Gastroesophageal sphincter (tissue), 4 donors: ENCODE results near the gene HSCB. TPM values are rescaled to one million over a fixed set of nuclear protein-coding genes. Genes with fewer than 3 reads are reported as not detected.
A peak's percentile ranks its signal among the peaks of the same experiment; 100 is the strongest.
"Not testable (repeated sequence)": the region's sequence is repeated elsewhere in the genome, so short reads cannot be mapped to it uniquely, and the experiment has no call there.

Experiments used
- ATAC-seq: fragments of 150-250 bp; one replicate; pipeline ENCODE4 v1.9.1; 2016; ENCODE audit warnings: mild to moderate bottlenecking, moderate library complexity
- H3K27ac ChIP-seq, 4 donors: fragments of 200-600 bp; sonication (generic) in 3 of 4; 1 replicate in 3 of 4; 2 replicates in 1 of 4; pipeline ENCODE4 v1.5.1; 2016 to 2019
- H3K27me3 ChIP-seq: fragments of 200-600 bp; sonication (generic); one replicate; pipeline ENCODE4 v1.5.1; 2019
- H3K36me3 ChIP-seq, 2 donors: fragments of 200-600 bp; sonication (generic); one replicate each; pipeline ENCODE4 v1.5.1; 2019; ENCODE audit warnings: control low read depth in 1 of 2
- H3K4me1 ChIP-seq, 3 donors: fragments of 200-600 bp; sonication (generic); 1 replicate in 2 of 3; 2 replicates in 1 of 3; pipeline ENCODE4 v1.5.1; 2016 to 2019; ENCODE audit warnings: control low read depth in 2 of 3
- H3K4me3 ChIP-seq, 2 donors: fragments of 200-600 bp; sonication (generic); one replicate each; pipeline ENCODE4 v1.5.1; 2019; ENCODE audit warnings: mild to moderate bottlenecking in 1 of 2, moderate library complexity in 1 of 2
- H3K9me3 ChIP-seq, 3 donors: fragments of 200-600 bp; sonication (generic); one replicate each; pipeline ENCODE4 v1.5.1; 2017 to 2019; ENCODE audit warnings: control low read depth in 2 of 3
- EP300 ChIP-seq: sonication (generic); formaldehyde crosslinking; IDR thresholded peaks from one replicate; pipeline ENCODE4 v1.6.1; 2017; ENCODE audit warnings: antibody characterized with exemption, mild to moderate bottlenecking
- POLR2A ChIP-seq, 2 donors: fragments of 450-650 bp; IDR thresholded peaks; one replicate each; pipeline ENCODE4 v1.6.1; 2017; ENCODE audit warnings: antibody characterized with exemption in 2 of 2, mild to moderate bottlenecking in 2 of 2, moderate library complexity in 1 of 2
- POLR2AphosphoS5 ChIP-seq: sonication (generic); formaldehyde crosslinking; IDR thresholded peaks from one replicate; pipeline ENCODE4 v1.6.1; 2017; ENCODE audit warnings: antibody characterized with exemption
- WGBS, 2 donors: methylation state at CpG; one replicate each; pipeline ENCODE4 v1.1.5; 2018; ENCODE audit warnings: low coverage in 1 of 2; 5-methylcytosine and 5-hydroxymethylcytosine counted together
- total RNA-seq, 4 donors: library from RNA; depleted of rRNA; stranded (reverse); fragments of >200 nt; gene quantifications; one replicate each; pipeline ENCODE4 v1.1.0, GENCODE V29; 2016
- TF ChIP-seq, protein P1 (sequence below), 4 experiments: fragments of 200-600 bp in 2 of 4; fragments of 450-650 bp in 2 of 4; sonication (generic) in 1 of 4; IDR thresholded peaks; one replicate each; pipeline ENCODE4 v1.5.1; 2017 to 2019; ENCODE audit warnings: antibody characterized with exemption in 4 of 4, mild to moderate bottlenecking in 2 of 4, moderate library complexity in 2 of 4

HSCB gene
- total RNA-seq, 4 donors from 2014 or later, result 14.0 to 17.1 (median 15.0) TPM

DNA sequence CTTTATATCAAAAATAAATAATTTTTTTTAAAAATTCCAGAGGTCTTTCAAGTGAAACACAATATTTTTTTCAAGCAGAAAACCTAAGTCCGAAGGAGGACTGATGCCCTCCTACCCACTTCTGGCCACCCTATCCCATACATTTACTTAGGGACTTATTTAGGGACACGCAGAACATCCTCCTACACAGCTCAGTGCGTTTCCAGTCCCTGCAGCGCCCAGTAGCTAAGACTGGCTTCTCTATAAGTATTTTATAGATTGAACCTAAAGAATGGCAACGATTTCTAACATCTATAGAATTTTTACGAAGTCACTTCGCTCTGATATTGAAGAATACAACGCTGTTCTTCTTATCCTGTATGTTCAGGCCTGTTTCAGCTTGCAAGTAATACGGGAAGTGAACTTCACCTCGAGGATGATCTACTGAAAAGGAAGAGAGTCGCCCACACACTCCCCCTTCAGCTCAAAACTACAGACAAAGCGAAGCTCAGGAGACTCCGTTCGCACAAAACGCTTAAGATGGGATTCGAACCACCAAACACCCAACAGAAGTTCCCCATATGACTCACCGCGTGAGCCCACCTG lies 547 bp upstream of the HSCB start:
- Histone ChIP-seq H3K27me3 (no peaks in the 10 kb centered on the region), H3K4me1 (peaks cover 0 to 23% (median 5%) of the 10 kb centered on the region in 3 donors), H3K4me3 (peak overlapping the region; percentile 32 to 95), H3K9me3 (no peaks in the 10 kb centered on the region), H3K27ac (peak overlapping the region in 3 of 4 donors; percentile 96 to 98 (median 97)), H3K36me3 (peaks cover 0 to 28% of the 10 kb centered on the region in 2 donors)
- no peak for ATAC-seq
- 8 to 10% methylated on average over 11 of the region's 18 CpGs for WGBS, 2 donors
- TF ChIP-seq, protein P1, sequence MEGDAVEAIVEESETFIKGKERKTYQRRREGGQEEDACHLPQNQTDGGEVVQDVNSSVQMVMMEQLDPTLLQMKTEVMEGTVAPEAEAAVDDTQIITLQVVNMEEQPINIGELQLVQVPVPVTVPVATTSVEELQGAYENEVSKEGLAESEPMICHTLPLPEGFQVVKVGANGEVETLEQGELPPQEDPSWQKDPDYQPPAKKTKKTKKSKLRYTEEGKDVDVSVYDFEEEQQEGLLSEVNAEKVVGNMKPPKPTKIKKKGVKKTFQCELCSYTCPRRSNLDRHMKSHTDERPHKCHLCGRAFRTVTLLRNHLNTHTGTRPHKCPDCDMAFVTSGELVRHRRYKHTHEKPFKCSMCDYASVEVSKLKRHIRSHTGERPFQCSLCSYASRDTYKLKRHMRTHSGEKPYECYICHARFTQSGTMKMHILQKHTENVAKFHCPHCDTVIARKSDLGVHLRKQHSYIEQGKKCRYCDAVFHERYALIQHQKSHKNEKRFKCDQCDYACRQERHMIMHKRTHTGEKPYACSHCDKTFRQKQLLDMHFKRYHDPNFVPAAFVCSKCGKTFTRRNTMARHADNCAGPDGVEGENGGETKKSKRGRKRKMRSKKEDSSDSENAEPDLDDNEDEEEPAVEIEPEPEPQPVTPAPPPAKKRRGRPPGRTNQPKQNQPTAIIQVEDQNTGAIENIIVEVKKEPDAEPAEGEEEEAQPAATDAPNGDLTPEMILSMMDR (IDR thresholded peaks at IDR 0.05), result no peak
- TF ChIP-seq POLR2A (IDR thresholded peaks at IDR 0.05), result no peak
- no peak for TF ChIP-seq EP300
- TF ChIP-seq POLR2AphosphoS5, result no peak

DNA sequence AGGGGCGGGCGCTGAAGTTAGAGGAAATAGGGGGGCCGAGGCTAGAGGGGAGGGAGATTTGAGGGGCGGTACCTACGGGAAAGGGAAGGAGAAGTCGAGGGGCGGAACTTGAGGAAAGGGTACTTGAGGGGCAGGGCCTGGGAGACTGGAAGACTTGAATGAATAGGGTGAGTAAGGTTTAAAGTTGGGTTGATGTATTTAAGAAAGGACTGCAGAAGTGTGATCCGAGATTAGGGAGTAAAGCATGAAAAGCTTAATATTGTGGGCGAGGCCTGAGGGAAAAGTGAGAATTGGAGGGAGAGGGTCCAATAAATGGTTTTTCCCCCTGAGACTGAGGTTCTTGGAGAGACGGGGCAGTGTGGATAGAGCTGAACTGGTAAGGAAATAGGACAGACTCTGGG lies 723 bp downstream of the HSCB start:
- Histone ChIP-seq H3K36me3 (peaks cover 0 to 41% of the 10 kb centered on the region in 2 donors), H3K4me1 (peaks cover 0 to 23% (median 5%) of the 10 kb centered on the region in 3 donors), H3K27ac (peak overlapping the region; percentile 84 to 98 (median 96)), H3K4me3 (peak overlapping the region; percentile 60 to 95), H3K9me3 (no peaks in the 10 kb centered on the region), H3K27me3 (no peaks in the 10 kb centered on the region)
- ATAC-seq, result no peak
- no peak for TF ChIP-seq EP300
- peak; percentile 4 for TF ChIP-seq POLR2AphosphoS5
- TF ChIP-seq POLR2A (IDR thresholded peaks at IDR 0.05), result no peak
- TF ChIP-seq, protein P1 (IDR thresholded peaks at IDR 0.05), result no peak
- 2 to 4% methylated on average over 6 to 10 of the region's 10 CpGs for WGBS, 2 donors

DNA sequence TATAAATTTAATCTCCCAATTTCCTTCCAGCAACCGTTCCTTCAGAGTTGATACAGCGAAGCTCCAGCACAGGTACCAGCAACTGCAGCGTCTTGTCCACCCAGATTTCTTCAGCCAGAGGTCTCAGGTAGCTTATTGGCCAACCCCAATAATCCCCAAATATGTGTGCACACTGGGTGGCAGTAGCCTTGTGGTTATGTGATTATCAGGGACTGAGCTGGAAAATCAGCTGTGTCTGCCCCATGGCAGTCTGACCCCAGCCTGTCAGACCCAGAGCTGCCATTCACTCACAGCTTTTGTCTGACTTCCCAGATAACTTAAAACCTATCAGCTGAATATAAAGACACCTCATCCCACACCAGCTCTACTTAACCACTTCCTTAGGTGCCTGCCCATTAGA lies 2.0 kb downstream of the HSCB start:
- no peak overlapping the region for H3K27ac ChIP-seq
- TF ChIP-seq POLR2A (IDR thresholded peaks at IDR 0.05) (no peak), EP300 (no peak), POLR2AphosphoS5 (no peak)
- TF ChIP-seq, protein P1 (IDR thresholded peaks at IDR 0.05), result no peak
- peaks cover 0 to 54% of the 10 kb centered on the region in 2 donors for H3K36me3 ChIP-seq
- H3K9me3 ChIP-seq, result no peaks in the 10 kb centered on the region
- ATAC-seq, result no peak
- 88 to 95% methylated on average over 3 of the region's 3 CpGs for WGBS, 2 donors
- H3K4me1 ChIP-seq, result peaks cover 0 to 23% (median 5%) of the 10 kb centered on the region in 3 donors
- H3K4me3 ChIP-seq, result no peak overlapping the region
- no peaks in the 10 kb centered on the region for H3K27me3 ChIP-seq

DNA sequence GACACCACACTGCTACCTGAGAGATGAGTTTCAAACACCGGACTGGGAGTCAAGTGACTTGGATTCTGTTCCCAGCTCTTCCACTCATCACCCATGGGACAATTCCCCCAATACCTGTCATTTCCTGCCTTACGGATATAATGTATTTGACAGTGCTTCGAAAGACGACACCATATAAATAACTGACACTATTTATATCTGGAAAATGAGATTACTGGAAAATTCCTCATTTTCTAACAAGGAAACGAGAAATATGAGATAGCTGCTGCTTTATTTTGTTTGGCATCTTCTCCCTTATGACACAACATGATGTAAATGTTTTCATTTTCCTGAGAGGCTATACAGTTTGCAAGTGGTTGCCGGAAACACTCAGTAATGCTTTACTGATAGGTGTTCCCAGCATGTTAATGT lies 8.6 kb downstream of the HSCB start:
- 61 to 73% methylated on average over 6 of the region's 6 CpGs for WGBS, 2 donors
- TF ChIP-seq, protein P1 (IDR thresholded peaks at IDR 0.05), result no peak
- TF ChIP-seq EP300, result no peak
- no peak for ATAC-seq
- Histone ChIP-seq H3K4me1 (no peaks in the 10 kb centered on the region), H3K27ac (no peak overlapping the region), H3K9me3 (no peaks in the 10 kb centered on the region), H3K36me3 (peaks cover 0 to 76% of the 10 kb centered on the region in 2 donors), H3K27me3 (no peaks in the 10 kb centered on the region), H3K4me3 (no peak overlapping the region)

DNA sequence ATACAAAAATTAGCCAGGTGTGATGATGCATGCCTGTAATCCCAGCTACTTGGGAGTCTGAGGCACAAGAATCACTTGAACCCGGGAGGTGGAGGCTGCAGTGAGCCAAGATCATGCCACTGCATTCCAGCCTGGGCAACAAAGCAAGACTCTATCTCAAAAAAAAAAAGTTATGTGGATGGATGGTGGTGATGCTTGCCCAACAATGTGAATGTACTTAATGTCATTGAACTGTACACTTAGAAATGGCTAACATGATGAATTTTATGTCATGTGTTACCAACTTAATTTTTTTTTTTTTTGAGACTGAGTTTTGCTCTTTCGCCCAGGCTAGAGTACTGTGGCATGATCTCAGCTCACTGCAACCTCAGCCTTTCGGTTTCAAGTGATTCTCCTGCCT lies 12.7 kb downstream of the HSCB start:
- H3K4me3 ChIP-seq, ATAC-seq, H3K27ac ChIP-seq, H3K4me1 ChIP-seq, H3K9me3 ChIP-seq, H3K27me3 ChIP-seq: not testable (repeated sequence)
- H3K36me3 ChIP-seq, result peaks cover 0 to 36% of the 10 kb centered on the region in 2 donors
- WGBS, 2 donors, result 95 to 100% methylated on average over 1 to 3 of the region's 3 CpGs
